Neuronal stem cell (in vitro differentiated cells): ENCODE data around the gene GSTP1.

Experiments used
- DNase-seq: peaks from one replicate; pipeline ENCODE4 v3.0.0-alpha.2; 2013; ENCODE audit warnings: low spot score
- H2AFZ ChIP-seq: one replicate; pipeline ENCODE4 v1.6.1; 2013; ENCODE audit warnings: mild to moderate bottlenecking, low read length, inconsistent platforms
- H2AK5ac ChIP-seq: 2 replicates; pipeline ENCODE4 v1.6.1; 2013; ENCODE audit warnings: low read depth, mild to moderate bottlenecking, inconsistent platforms, low read length, moderate library complexity, mixed read lengths
- H2BK120ac ChIP-seq: 2 replicates; pipeline ENCODE4 v1.6.1; 2013; ENCODE audit warnings: low read depth, mild to moderate bottlenecking, inconsistent platforms, low read length, moderate library complexity, mixed read lengths
- H2BK12ac ChIP-seq: one replicate; pipeline ENCODE4 v1.6.1; 2013; ENCODE audit warnings: low read length, inconsistent platforms
- H2BK15ac ChIP-seq: 2 replicates; pipeline ENCODE4 v1.6.1; 2013; ENCODE audit warnings: mild to moderate bottlenecking, low read length, inconsistent platforms, mixed read lengths
- H2BK5ac ChIP-seq: one replicate; pipeline ENCODE4 v1.6.1; 2013; ENCODE audit warnings: inconsistent platforms, mild to moderate bottlenecking, low read length, moderate library complexity
- H3K14ac ChIP-seq: one replicate; pipeline ENCODE4 v1.6.1; 2013; ENCODE audit warnings: low read length, inconsistent platforms
- H3K18ac ChIP-seq: 2 replicates; pipeline ENCODE4 v1.6.1; 2013; ENCODE audit warnings: low read length, inconsistent platforms
- H3K23ac ChIP-seq: 2 replicates; pipeline ENCODE4 v1.6.1; 2013; ENCODE audit warnings: low read depth, mild to moderate bottlenecking, mixed read lengths, low read length, inconsistent platforms; ENCODE audit not compliant: poor library complexity
- H3K27ac ChIP-seq: replicated peaks from 3 replicates; pipeline ENCODE4 v1.5.1; 2013; ENCODE audit warnings: low read length, inconsistent platforms
- H3K27me3 ChIP-seq, 3 experiments: 2 replicates each; pipeline ENCODE4 v1.6.1; 2013; ENCODE audit warnings: low read length in 3 of 3, mild to moderate bottlenecking in 2 of 3, inconsistent platforms in 1 of 3, low read depth in 1 of 3, mixed read lengths in 1 of 3, moderate library complexity in 1 of 3; ENCODE audit not compliant: control insufficient read depth in 3 of 3, insufficient read depth in 3 of 3
- H3K36me3 ChIP-seq, 2 donors: replicated peaks in 1 of 2; 2 replicates each; pipeline ENCODE4 v1.6.1; 2013; ENCODE audit warnings: low read length in 2 of 2; ENCODE audit not compliant: control insufficient read depth in 2 of 2, insufficient read depth in 2 of 2
- H3K4ac ChIP-seq: 2 replicates; pipeline ENCODE4 v1.6.1; 2013; ENCODE audit warnings: inconsistent platforms, mild to moderate bottlenecking, low read length, moderate library complexity
- H3K4me1 ChIP-seq, 2 donors: 1 replicate in 1 of 2; 2 replicates in 1 of 2; pipeline ENCODE4 v1.6.1; 2013; ENCODE audit warnings: low read length in 2 of 2, low read depth in 1 of 2; ENCODE audit not compliant: control insufficient read depth in 2 of 2, insufficient read depth in 1 of 2
- H3K4me2 ChIP-seq: one replicate; pipeline ENCODE4 v1.6.1; 2013; ENCODE audit warnings: mild to moderate bottlenecking, low read length, inconsistent platforms; ENCODE audit not compliant: insufficient read depth, poor library complexity, severe bottlenecking
- H3K4me3 ChIP-seq, 2 donors: 2 replicates each; pipeline ENCODE4 v1.5.1; 2013; ENCODE audit warnings: low read length in 2 of 2, mild to moderate bottlenecking in 2 of 2, inconsistent platforms in 1 of 2, moderate library complexity in 1 of 2
- H3K79me1 ChIP-seq: one replicate; pipeline ENCODE4 v1.6.1; 2013; ENCODE audit warnings: low read depth, mild to moderate bottlenecking, inconsistent platforms, low read length, moderate library complexity
- H3K9ac ChIP-seq: one replicate; pipeline ENCODE4 v1.6.1; 2013; ENCODE audit warnings: mild to moderate bottlenecking, low read depth, low read length, inconsistent platforms; ENCODE audit not compliant: poor library complexity
- H3K9me3 ChIP-seq, 2 donors: replicated peaks in 1 of 2; 2 replicates each; pipeline versions ENCODE3 to v1.6.1; 2013; ENCODE audit warnings: low read length in 2 of 2, mild to moderate bottlenecking in 2 of 2, inconsistent platforms in 1 of 2, low read depth in 1 of 2, mixed read lengths in 1 of 2, moderate library complexity in 1 of 2; ENCODE audit not compliant: control insufficient read depth in 2 of 2, insufficient read depth in 1 of 2
- H4K8ac ChIP-seq: one replicate; pipeline ENCODE4 v1.6.1; 2013; ENCODE audit warnings: low read depth, mild to moderate bottlenecking, inconsistent platforms, low read length, moderate library complexity
- H4K91ac ChIP-seq: one replicate; pipeline ENCODE4 v1.6.1; 2013; ENCODE audit warnings: low read length, low read depth, mild to moderate bottlenecking, inconsistent platforms; ENCODE audit not compliant: poor library complexity
- WGBS, 2 donors: extraction: QIAGEN DNeasy Blood & Tissue Kit; methylation state at CpG; one replicate each; pipeline ENCODE4 v1.1.7; 2013; ENCODE audit warnings: missing lambda C conversion rate in 2 of 2, mixed read lengths in 1 of 2; ENCODE audit not compliant: insufficient read length in 2 of 2, insufficient replicate concordance in 1 of 2; ENCODE audit errors: extremely low coverage in 2 of 2; 5-methylcytosine and 5-hydroxymethylcytosine counted together

The GSTP1 gene

GRCh38 chr11:67572747-67573419, 10.7 kb upstream of the GSTP1 start:
- no peak overlapping the region for H2BK15ac ChIP-seq
- no peak overlapping the region for H4K8ac ChIP-seq
- no peak overlapping the region for H4K91ac ChIP-seq
- no peak overlapping the region for H3K18ac ChIP-seq
- no peak overlapping the region for H2BK120ac ChIP-seq
- H3K27ac ChIP-seq: no peak overlapping the region
- DNase-seq: no peak
- no peak overlapping the region for H3K4me3 ChIP-seq
- H3K27me3 ChIP-seq: peaks cover 0 to 43% (median 0%) of the 10 kb centered on the region in 3 experiments
- no peak overlapping the region for H3K4me2 ChIP-seq
- H3K9me3 ChIP-seq: peaks cover 0 to 6% of the 10 kb centered on the region in 2 donors
- no peak overlapping the region for H3K23ac ChIP-seq
- no peaks in the 10 kb centered on the region for H3K36me3 ChIP-seq
- H3K4me1 ChIP-seq: peaks cover 0 to 3% of the 10 kb centered on the region in 2 donors
- WGBS, 2 donors: no CpG with 5 or more reads among the region's 21 CpGs
- H3K14ac ChIP-seq: no peak overlapping the region
- H3K79me1 ChIP-seq: no peaks in the 10 kb centered on the region
- no peak overlapping the region for H3K4ac ChIP-seq
- H2AFZ ChIP-seq: no peak overlapping the region
- H3K9ac ChIP-seq: no peak overlapping the region
- no peak overlapping the region for H2BK12ac ChIP-seq
- H2BK5ac ChIP-seq: no peak overlapping the region
- no peak overlapping the region for H2AK5ac ChIP-seq

GRCh38 chr11:67574938-67575337, 8.7 kb upstream of the GSTP1 start:
- no CpG with 5 or more reads among the region's 3 CpGs for WGBS, 2 donors
- Histone ChIP-seq H3K9ac (no peak overlapping the region), H3K23ac (no peak overlapping the region), H3K36me3 (no peaks in the 10 kb centered on the region), H3K14ac (no peak overlapping the region), H2BK5ac (no peak overlapping the region), H3K4ac (no peak overlapping the region), H3K27ac (no peak overlapping the region), H3K18ac (no peak overlapping the region), H2AFZ (no peak overlapping the region), H3K4me2 (no peak overlapping the region), H4K91ac (no peak overlapping the region), H2AK5ac (no peak overlapping the region), H2BK15ac (no peak overlapping the region), H3K4me3 (no peak overlapping the region), H3K9me3 (peaks cover 0 to 12% of the 10 kb centered on the region in 2 donors), H2BK12ac (no peak overlapping the region), H2BK120ac (no peak overlapping the region), H3K79me1 (no peaks in the 10 kb centered on the region), H4K8ac (no peak overlapping the region), H3K4me1 (peaks cover 0 to 3% of the 10 kb centered on the region in 2 donors), H3K27me3 (peaks cover 0 to 56% (median 2%) of the 10 kb centered on the region in 3 experiments)
- no peak for DNase-seq

- peak overlapping the region; percentile 65 for H2BK12ac ChIP-seq
- no peak overlapping the region for H3K14ac ChIP-seq
- H3K4me1 ChIP-seq: peaks cover 3 to 12% of the 10 kb centered on the region in 2 donors
- peak overlapping the region; percentile 85 for H2AK5ac ChIP-seq
- H4K8ac ChIP-seq: no peak overlapping the region
- WGBS, 2 donors: no CpG with 5 or more reads among the region's 14 CpGs
- no peak overlapping the region for H3K4me3 ChIP-seq
- H3K27me3 ChIP-seq: peaks cover 0 to 66% (median 6%) of the 10 kb centered on the region in 3 experiments
- no peak overlapping the region for H3K4ac ChIP-seq
- H3K9me3 ChIP-seq: peaks cover 0 to 7% of the 10 kb centered on the region in 2 donors
- peak overlapping the region; percentile 48 for H3K18ac ChIP-seq
- no peak overlapping the region for H3K27ac ChIP-seq
- no peak overlapping the region for H3K4me2 ChIP-seq
- no peak for DNase-seq
- H3K79me1 ChIP-seq: no peaks in the 10 kb centered on the region
- H3K36me3 ChIP-seq: no peaks in the 10 kb centered on the region
- H3K23ac ChIP-seq: no peak overlapping the region
- peak overlapping the region; percentile 55 for H2BK15ac ChIP-seq
- H3K9ac ChIP-seq: peak overlapping the region; percentile 16
- no peak overlapping the region for H2AFZ ChIP-seq
- peak overlapping the region; percentile 32 for H2BK5ac ChIP-seq
- H2BK120ac ChIP-seq: no peak overlapping the region
- H4K91ac ChIP-seq: no peak overlapping the region
Measured at GRCh38 chr11:67576735-67577475, 6.7 kb upstream of the GSTP1 start.

- WGBS, 2 donors: no CpG with 5 or more reads among the region's 6 CpGs
- Histone ChIP-seq H3K4me2 (no peak overlapping the region), H3K36me3 (no peaks in the 10 kb centered on the region), H2AK5ac (peak overlapping the region; percentile 85), H2BK5ac (no peak overlapping the region), H3K4me3 (no peak overlapping the region), H2BK15ac (peak overlapping the region; percentile 44), H3K79me1 (no peaks in the 10 kb centered on the region), H3K9ac (no peak overlapping the region), H3K27ac (no peak overlapping the region), H2AFZ (no peak overlapping the region), H2BK120ac (no peak overlapping the region), H2BK12ac (no peak overlapping the region), H3K18ac (no peak overlapping the region), H3K27me3 (peaks cover 0 to 70% (median 11%) of the 10 kb centered on the region in 3 experiments), H4K8ac (no peak overlapping the region), H3K4ac (no peak overlapping the region), H3K23ac (no peak overlapping the region), H3K4me1 (peaks cover 3 to 21% of the 10 kb centered on the region in 2 donors), H4K91ac (no peak overlapping the region), H3K14ac (no peak overlapping the region), H3K9me3 (peaks cover 0 to 7% of the 10 kb centered on the region in 2 donors)
- no peak for DNase-seq
Measured at GRCh38 chr11:67577951-67578350, 5.7 kb upstream of the GSTP1 start.
